RKO (cell line): Measurements from ENCODE around the gene CBLC.
"Not testable (repeated sequence)": the region's sequence is repeated elsewhere in the genome, so short reads cannot be mapped to it uniquely, and the experiment has no call there.

Experiments used
- DNase-seq: peaks from one replicate; pipeline ENCODE4 v3.0.0-alpha.2; 2016; ENCODE audit warnings: low spot score

The CBLC gene

GRCh38 chr19:44819246-44819832 is 41.6 kb downstream of the CBLC start:
- DNase-seq, result no peak

GRCh38 chr19:44820648-44821609 is 43.2 kb downstream of the CBLC start:
- DNase-seq, result no peak

DNA sequence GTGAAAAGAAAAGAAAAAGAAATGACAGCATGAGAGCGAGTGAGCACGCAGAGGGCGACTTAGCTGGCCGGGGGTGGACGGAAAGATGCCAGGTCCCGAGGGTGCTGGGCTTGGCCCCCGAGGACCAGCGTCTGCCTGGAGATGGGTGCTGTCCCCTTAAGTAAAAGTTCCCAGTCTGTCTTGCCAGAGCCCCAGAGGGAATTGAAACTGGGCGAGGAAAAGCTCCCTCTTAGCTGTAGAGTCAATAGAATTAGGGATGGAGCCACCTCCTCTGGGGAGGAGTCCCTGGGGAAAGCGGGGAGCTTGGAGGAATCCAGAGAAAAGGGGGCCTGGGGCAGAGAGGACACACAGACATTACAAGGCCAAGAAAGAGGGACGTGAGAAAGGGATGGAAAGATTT is 44.5 kb downstream of the CBLC start:
- DNase-seq, result no peak

- DNase-seq, result no peak
These were observed 45.1 kb downstream of the CBLC start for GRCh38 chr19:44822670-44823372.

- no peak for DNase-seq
These were observed 45.6 kb downstream of the CBLC start for GRCh38 chr19:44823373-44823698.

DNA sequence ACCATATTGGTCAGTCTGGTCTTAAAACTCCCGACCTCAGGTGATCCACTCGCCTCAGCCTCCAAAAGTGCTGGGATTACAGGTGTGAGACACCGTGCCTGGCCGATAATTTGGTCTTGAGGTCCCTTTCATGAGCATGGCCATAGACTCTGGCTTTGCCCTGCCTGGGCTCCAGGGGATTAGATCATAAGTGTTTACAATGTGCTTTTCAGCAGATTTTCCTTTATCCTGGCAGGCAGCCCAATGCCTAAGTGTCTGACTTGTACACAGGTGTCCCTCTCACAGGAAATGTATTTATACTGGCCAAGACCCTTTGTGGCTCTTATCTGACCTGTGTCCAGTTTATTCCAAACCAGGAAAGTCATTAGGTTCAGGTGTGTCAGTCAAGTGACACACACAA is 47.1 kb downstream of the CBLC start:
- no peak for DNase-seq

DNA sequence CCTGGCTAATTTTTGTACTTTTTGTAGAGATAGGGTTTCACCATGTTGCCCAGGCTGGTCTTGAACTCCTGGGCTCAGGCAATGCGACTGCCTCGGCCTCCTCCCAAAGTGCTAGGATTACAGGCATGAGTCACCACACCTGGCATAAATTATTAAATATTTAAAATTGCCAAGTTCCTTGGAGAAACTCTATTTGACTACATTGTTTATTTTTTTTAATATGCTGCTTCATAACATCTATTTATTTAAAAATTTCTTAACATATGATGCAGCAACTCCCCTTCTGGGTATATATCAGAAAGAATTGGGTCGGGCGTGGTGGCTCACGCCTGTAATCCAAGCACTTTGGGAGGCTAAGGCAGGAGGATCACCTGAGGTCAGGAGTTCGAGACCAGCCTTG is 55.2 kb downstream of the CBLC start:
- not testable (repeated sequence) for DNase-seq

- not testable (repeated sequence) for DNase-seq
These were observed 56.7 kb downstream of the CBLC start for GRCh38 chr19:44834399-44834798.

DNA sequence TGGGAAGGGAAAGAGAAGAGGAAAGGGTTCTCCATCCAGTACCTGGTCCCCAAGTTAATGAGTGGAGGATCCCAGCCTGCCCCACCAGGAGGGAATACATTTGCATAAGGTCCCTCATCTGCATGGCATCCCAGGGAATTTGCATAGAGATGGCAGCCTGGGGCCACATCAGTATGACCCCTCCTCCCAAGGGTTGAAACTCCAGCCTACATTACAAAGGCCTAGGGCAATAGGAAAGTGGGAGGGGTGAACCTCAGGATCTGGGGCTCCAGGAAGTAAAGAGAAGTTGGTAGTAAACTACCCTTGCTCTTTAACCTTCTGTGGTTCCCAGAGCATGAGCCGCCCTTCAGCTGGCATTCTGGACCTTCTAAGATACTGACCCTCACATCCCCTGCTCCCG is 61.6 kb downstream of the CBLC start:
- DNase-seq, result no peak

DNA sequence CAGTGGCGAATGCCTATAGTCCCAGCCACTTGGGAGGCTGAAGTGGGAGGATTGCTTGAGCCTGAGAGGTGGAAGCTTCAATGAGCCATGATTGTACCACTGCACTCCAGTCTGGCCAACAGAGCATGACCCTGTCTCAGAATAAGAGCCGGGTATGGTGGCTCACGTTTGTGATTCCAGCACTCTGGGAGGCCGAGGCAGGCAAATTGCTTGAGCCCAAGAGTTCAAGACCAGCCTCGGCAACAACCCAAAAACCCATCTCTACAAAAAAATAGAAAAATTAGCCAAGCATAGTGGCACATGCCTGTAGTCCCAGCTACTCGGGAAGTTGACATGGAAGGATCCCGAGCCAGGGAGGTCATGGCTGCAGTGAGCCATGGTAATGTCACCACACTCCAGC is 63.1 kb downstream of the CBLC start:
- no peak for DNase-seq

- DNase-seq, result no peak
These were observed 63.5 kb downstream of the CBLC start for GRCh38 chr19:44841231-44841630.

- no peak for DNase-seq
These were observed 67.6 kb downstream of the CBLC start for GRCh38 chr19:44845286-44845611.

DNA sequence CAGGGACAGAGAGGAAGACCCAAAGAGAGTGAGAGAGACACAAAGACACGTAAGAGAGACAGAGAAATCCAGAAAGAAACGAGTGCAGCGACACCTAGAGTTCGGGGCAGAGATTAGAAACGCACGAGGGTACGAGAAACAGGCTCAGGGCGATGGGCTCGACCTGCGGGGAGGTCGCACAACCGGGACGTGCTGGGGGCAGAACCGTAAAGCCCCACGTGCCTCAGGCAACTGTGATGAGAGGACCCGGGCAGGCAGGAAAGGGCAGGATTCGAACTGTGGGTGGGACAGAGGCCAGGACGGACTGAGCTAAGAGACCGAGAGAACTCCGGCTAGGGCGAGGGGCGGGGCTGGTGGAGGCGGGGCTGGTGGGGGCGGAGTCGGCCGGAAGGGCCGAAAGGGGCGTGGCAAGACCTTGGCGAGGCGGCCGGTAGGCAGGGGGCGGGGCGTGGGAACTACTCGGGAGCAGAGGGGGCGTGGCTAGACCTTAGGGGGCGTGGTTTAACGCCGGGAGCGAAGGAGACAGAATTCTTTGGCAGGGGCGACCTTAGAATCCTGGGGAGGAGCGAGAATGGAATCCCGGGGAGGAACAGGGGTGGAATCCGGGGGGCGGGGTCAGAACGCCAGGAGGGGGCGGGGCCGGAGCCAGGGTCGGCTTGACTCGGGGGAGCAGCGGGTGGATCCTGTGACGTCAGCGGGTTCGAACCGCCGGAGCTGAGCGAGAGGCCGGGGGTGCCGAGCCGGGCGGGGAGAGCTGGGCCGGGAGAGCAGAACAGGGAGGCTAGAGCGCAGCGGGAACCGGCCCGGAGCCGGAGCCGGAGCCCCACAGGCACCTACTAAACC is 68.1 kb downstream of the CBLC start, which contains the start of gene NECTIN2:
NECTIN2 (plus strand) TSS at position 686 of the 843 bp plus-strand sequence. CDS start 229 bp downstream, outside the sequence.
- DNase-seq, result peak; percentile 96

DNA sequence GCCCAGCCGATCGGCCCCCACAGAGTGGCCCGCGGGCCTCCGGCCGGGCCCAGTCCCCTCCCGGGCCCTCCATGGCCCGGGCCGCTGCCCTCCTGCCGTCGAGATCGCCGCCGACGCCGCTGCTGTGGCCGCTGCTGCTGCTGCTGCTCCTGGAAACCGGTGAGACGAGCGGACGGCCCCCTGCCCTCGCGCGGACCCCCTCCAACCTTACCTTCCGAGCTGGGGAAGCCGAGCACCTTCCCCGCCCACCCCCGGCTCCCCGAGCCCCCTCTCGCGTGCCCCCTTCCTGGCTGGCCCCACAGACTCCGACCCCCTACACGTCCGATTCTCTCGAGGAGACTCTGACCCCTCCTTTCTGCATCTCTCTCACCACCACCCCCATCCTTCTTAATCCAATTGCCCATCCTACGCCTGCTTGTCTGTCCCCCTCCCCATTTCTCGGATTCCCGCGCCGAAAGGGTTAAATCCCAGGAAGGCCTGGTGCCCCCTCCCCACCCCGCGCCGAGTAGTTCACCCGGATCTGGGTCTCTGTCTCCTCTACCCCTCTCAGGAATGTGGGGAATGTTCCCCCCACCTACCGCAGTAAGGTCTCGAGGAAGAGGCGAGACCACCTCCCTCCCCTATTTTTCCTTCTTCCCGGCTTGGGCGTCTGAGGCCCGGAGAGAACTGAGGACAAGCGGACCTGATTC is 68.9 kb downstream of the CBLC start:
- peak; percentile 25 for DNase-seq

DNA sequence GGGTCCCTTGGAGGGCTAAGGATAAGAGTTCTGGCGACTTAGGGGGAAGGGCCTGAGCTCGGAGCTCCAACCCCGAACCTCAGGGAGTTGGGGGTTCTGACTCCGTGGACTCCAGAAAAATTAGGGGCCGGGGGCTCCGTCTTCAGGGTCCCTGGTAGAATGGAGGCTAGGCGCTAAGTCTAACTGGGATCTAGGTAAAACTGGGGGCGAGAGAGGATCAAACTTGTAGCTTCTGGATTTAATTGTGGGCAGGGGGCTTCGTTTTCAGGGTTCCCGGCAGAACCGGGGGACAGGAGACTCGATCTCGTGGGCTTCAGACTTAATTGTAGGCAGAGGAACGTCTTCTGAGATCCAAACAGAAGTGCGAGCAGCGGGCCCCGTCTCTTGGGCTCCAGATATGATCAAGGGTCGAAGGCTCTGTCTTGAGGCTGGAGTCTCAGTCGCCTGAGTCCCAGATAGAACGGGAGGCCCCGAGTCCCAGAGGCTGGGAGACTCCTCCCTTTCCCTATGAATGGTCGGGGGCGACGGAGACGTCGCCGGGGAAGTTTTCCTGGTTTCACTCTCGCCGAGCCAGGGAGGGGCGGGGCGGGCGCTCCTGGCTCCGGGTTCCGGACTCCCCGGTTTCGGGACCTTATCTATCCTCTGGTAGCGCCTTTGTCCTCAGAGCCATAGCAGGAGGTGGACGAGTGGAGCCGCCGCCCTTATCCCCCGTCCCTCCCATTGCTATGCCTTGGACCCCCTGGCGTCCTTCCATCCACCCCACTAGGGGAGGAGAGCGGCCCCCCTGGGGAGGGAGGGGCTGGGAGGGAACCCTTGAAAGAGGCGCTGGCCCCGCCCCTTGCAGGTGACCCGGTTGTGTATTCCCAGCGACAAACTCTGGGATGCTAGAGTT is 69.7 kb downstream of the CBLC start:
- peak; percentile 45 for DNase-seq

DNA sequence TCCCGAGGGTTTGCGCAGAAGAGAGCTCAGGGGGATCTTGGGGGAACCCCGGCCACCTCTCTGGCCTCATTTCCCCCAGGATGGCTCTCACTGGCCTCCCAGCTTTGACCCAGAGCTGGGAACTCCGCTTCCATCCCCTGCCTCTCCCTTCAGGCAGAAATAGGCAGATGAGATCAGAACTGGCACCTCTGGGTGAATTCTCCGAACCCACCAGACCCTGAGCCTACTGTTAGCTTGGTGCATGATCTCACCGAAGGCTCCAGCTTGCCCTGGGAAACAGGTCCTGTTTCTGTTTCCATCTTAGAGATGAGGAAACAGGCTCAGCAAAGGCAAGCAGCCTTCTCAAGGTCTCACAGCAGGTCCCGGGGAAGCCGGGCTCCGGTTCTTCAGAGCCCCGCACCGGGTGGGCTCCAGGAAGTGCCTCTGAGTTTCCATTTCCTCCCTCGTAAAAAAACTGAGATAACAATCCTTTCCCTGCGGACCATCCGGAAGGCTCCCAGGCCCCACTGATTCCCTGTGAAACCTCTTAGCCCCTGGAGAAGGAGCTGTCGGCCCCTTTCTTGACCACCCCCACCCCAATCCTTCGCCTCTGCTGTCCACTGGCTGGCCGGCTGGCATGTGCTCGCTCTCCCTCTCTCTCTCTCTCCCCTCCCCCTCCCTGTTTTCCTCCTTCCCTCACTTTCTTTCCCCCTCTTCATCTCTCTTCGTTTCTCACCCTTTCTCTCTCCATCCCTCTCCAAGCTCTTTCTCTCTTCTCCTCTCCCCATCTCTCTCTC is 70.5 kb downstream of the CBLC start:
- DNase-seq, result no peak

- DNase-seq, result no peak
These were observed 71.2 kb downstream of the CBLC start for GRCh38 chr19:44848812-44849447.
